Subcutaneous adipose tissue (tissue), 4 donors: ENCODE measurements around the gene SLC6A16. TPM values are rescaled to one million over a fixed set of nuclear protein-coding genes. Genes with fewer than 3 reads are reported as not detected.

Experiments used
- CTCF ChIP-seq: fragments of 450-650 bp; IDR thresholded peaks from one replicate; pipeline ENCODE4 v1.5.1; 2016; ENCODE audit warnings: low read depth, mild to moderate bottlenecking, control low read depth, antibody characterized with exemption, moderate library complexity
- small RNA-seq: library from RNA; depleted of rRNA; stranded (forward); fragments of <200 nt; gene quantifications from one replicate; pipeline ENCODE3, GENCODE V24; 2016
- total RNA-seq, 4 donors: library from RNA; depleted of rRNA; stranded (reverse); fragments of >200 nt; gene quantifications; one replicate each; pipeline ENCODE4 v1.1.0, GENCODE V29; 2016

The SLC6A16 gene
- total RNA-seq, 4 donors from 2014 or later: 0.85 to 6.0 (median 3.1) TPM

DNA sequence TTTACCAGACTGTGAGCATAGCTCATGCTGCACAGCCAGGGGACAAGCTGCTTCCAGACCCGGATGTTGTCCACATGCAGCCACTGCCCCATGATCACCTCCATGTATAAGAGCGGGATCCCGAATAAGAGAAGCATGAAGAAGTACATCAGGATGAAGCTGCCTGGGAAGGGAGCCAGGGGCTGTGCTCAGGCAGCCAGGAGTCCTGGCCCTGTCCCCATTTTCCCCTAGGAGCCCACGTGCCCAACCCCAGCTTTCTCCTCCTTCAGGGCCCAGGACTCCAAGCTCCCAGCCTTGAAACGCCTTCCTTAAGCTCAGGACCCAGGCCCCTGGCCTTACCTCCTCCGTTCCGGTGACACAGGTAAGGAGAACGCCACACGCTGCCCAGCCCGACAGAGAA lies 69.3 kb downstream of the SLC6A16 start:
- TF ChIP-seq CTCF: no peak

DNA sequence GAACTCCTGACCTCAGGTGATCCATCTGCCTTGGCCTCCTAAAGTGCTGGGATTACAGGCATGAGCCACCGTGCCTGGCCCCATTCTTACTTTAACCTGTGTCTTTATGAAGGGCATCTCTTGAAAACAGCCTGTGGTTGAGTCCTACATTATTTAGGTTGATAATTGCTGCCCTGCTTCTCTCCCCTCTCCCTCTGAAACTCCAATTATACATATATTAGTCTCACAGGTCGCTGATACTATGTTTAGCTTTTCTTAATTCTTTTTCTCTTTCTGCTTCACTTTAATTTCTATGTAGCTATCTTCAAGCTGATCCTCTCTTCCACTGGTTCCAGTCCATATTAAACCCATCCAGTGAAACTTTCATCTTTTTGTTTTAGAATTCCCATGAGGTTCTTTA lies 75.1 kb downstream of the SLC6A16 start:
- TF ChIP-seq CTCF: no peak

DNA sequence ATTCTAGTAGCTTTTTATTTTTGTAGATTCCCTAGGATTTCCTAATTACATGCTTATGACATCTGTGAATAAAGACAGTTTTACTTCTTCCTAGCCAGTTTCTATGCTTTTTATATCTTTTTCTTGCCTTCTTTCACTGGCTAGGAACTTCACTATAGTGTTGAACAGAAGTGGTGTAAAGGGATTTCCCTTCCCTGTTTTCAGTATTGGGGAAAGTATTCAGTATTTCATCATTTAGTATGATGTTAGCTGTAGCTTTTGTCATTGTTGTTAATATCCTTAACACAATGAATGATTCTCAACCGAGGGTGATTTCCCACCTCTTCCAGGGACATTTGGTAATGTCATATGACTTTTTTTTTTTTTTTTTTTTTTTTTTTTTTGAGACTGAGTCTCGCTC lies 77.3 kb downstream of the SLC6A16 start:
- no peak for TF ChIP-seq CTCF

DNA sequence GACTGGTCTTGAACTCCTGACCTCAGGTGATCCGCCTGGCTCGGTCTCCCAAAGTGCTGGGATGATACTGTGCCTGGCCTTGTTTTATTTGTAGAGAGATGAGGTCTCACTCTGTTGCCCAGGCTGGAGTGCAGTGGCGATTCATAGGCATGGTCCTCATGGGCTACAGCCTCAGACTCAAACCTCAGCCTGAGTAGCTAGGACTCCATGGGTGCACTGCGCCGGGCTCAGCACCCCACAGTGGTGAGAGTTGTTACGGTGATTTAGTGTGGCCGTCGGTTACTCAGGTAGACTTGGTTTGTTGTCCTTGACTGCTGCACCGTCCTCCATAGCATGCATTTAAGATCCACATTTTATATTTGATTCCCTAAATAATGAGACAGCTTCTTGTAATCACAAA lies 80.7 kb downstream of the SLC6A16 start:
- no peak for TF ChIP-seq CTCF

- TF ChIP-seq CTCF: no peak
These were observed 81.3 kb downstream of the SLC6A16 start for GRCh38 chr19:49243726-49244125.

DNA sequence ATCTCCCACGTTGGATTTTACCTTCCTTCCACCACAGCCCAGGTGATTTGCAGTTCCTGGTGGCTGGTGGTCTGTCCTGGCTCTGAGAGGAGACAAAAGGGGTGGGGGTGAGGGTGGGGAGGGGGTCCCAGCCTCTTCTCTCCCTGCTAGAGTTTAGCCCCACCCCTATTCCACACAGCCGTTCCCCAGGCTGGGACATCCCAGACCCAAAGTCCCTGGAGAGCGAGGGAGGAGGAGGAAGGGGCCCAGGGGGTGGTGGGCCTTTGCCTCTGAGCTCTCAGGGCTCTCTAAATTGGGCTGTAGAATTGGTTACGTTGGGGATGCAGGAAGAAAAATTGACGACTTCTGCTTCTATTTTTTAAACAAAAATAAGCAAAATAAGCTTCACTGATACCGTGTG lies 81.9 kb downstream of the SLC6A16 start:
- TF ChIP-seq CTCF: no peak

DNA sequence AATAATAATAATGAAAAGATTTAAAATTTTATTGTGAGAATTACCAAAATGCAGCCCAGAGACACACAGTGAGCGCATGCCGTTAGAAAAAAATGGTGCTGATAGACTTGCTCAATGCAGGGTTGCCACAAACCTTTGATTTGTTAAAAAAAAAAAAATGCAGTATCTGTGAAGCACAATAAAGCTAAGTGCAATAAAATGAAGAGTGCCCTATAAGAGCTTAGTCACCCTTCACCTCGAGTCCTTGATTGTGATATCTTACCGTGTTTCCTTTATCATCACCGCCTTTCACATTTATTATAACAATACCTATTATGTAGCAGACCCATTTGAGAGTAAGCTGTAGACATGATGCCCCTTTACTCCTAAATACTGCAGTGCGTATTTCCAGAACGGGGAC lies 83.2 kb downstream of the SLC6A16 start:
- no peak for TF ChIP-seq CTCF

Small RNA genes lying within 50 kb of the gene (small RNA-seq; reads per million reads assigned to genes)
- not detected for gene MIR4324

Other genes starting within 250 kb of the SLC6A16 start
- gene SNRNP70, start 239.7 kb downstream of the SLC6A16 start, total RNA-seq: 100 to 1,000 TPM; 122 to 164 (median 152) TPM
- gene LIN7B, start 210.8 kb downstream of the SLC6A16 start, total RNA-seq: 1 to 10 TPM in 3 of 4 donors, not detected in 1; 6.6 to 9.0 (median 7.1) TPM
- gene C19orf73, start 206.0 kb downstream of the SLC6A16 start, total RNA-seq: 1 to 10 TPM in 3 of 4 donors, not detected in 1; 1.1 to 6.5 (median 1.5) TPM
- 1 to 10 TPM in 3 of 4 donors, under 1 TPM in 1; 0.68 to 5.7 (median 2.4) TPM for gene PPFIA3, start 205.6 kb downstream of the SLC6A16 start, total RNA-seq
- 1 to 10 TPM in 2 of 4 donors, under 1 TPM in 2; 0.49 to 3.8 (median 1.7) TPM for gene HRC, start 169.8 kb downstream of the SLC6A16 start, total RNA-seq
- gene TRPM4, start 167.4 kb downstream of the SLC6A16 start, total RNA-seq: 10 to 100 TPM in 3 of 4 donors, 1 to 10 TPM in 1; 6.5 to 25.8 (median 11.8) TPM
- gene CD37, start 10.2 kb upstream of the SLC6A16 start, total RNA-seq: 10 to 100 TPM in 3 of 4 donors, 1 to 10 TPM in 1; 8.9 to 87.4 (median 21.1) TPM
- gene TEAD2, start 37.2 kb upstream of the SLC6A16 start, total RNA-seq: 10 to 100 TPM; 13.8 to 23.5 (median 19.6) TPM
- gene DKKL1, start 38.7 kb upstream of the SLC6A16 start, total RNA-seq: 1 to 10 TPM in 1 of 4 donors, not detected in 3; 2.6 TPM
- not detected for gene KASH5, start 63.1 kb upstream of the SLC6A16 start, total RNA-seq
- not detected for gene PTH2, start 98.2 kb upstream of the SLC6A16 start, total RNA-seq
- gene GFY, start 100.2 kb upstream of the SLC6A16 start, total RNA-seq: not detected
- gene SLC17A7, start 116.3 kb upstream of the SLC6A16 start, total RNA-seq: 1 to 10 TPM; 1.7 to 3.6 (median 2.8) TPM
- gene PIH1D1, start 126.6 kb upstream of the SLC6A16 start, total RNA-seq: 10 to 100 TPM; 53.3 to 99.7 (median 83.2) TPM
- gene ALDH16A1, start 128.0 kb upstream of the SLC6A16 start, total RNA-seq: 10 to 100 TPM; 35.4 to 80.4 (median 50.3) TPM
- 10 to 100 TPM in 1 of 4 donors, 1 to 10 TPM in 3; 3.2 to 11.5 (median 4.4) TPM for gene FLT3LG, start 149.0 kb upstream of the SLC6A16 start, total RNA-seq
- gene RPL13A, start 162.4 kb upstream of the SLC6A16 start, total RNA-seq: 1,000 to 10,000 TPM; 2,421 to 3,217 (median 2,855) TPM
- 1,000 to 10,000 TPM; 3,504 to 5,080 (median 4,743) TPM for gene RPS11, start 171.2 kb upstream of the SLC6A16 start, total RNA-seq
- gene FCGRT, start 187.5 kb upstream of the SLC6A16 start, total RNA-seq: 100 to 1,000 TPM; 208 to 517 (median 336) TPM
- 10 to 100 TPM; 21.4 to 45.1 (median 36.7) TPM for gene RCN3, start 202.8 kb upstream of the SLC6A16 start, total RNA-seq